ENCODE measurements around the gene ATP8A2. TPM values are rescaled to one million over a fixed set of nuclear protein-coding genes. Genes with fewer than 3 reads are reported as not detected.

The ATP8A2 gene
- total and polyA plus RNA-seq, 11 donors: 0.01 to 0.29 (median 0.05) TPM; not detected in 2

DNA sequence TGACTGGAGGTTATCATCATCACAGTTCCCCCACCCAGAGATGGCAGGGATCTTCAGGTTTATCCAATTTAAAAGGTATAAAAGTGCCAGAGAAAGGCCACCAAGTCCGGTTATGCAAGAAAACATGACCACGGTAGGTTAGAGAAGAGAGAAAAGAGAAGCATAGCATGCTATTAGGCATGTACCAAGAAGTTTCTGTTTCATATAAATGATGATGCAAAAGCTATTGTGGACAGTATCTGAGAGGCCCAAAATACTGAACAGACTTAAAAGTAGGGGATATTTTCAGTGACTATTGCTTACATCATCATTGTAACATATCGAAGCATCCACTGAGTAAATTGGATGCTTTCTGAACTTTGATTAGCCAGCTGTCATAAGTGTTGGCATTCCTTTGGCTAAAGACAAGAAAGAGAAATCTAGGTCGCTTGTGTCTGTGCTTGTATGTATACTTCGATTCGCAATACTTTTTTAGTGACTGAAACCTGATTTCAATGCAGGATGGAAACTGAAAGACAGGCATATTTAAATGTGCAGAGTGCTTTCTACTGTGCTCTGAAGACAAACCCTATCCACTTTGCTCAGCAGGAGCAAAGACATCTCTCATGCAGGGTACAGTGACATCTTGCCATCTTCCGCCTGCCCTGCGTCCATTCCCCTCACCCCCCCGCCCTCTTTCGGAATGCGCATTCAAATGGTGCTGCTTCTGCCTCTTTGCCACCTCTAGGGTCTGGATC lies 499.8 kb downstream of the ATP8A2 start:
- H3K4me1 ChIP-seq: peaks cover 0 to 21% (median 0%) of the 10 kb centered on the region in 12 donors
- DNase-seq (no peak), ATAC-seq (no peak)
- peaks cover 0 to 13% (median 0%) of the 10 kb centered on the region in 9 donors for H3K27me3 ChIP-seq
- no peaks in the 10 kb centered on the region for H3K9me3 ChIP-seq
- no peak overlapping the region for H3K27ac ChIP-seq
- no peaks in the 10 kb centered on the region for H3K36me3 ChIP-seq
- 90 to 97% (median 95%) methylated on average over 11 of the region's 11 CpGs for WGBS, 4 donors
- TF ChIP-seq POLR2A (IDR thresholded peaks at IDR 0.05): no peak
- TF ChIP-seq, protein P1, sequence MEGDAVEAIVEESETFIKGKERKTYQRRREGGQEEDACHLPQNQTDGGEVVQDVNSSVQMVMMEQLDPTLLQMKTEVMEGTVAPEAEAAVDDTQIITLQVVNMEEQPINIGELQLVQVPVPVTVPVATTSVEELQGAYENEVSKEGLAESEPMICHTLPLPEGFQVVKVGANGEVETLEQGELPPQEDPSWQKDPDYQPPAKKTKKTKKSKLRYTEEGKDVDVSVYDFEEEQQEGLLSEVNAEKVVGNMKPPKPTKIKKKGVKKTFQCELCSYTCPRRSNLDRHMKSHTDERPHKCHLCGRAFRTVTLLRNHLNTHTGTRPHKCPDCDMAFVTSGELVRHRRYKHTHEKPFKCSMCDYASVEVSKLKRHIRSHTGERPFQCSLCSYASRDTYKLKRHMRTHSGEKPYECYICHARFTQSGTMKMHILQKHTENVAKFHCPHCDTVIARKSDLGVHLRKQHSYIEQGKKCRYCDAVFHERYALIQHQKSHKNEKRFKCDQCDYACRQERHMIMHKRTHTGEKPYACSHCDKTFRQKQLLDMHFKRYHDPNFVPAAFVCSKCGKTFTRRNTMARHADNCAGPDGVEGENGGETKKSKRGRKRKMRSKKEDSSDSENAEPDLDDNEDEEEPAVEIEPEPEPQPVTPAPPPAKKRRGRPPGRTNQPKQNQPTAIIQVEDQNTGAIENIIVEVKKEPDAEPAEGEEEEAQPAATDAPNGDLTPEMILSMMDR (IDR thresholded peaks at IDR 0.05): no peak
- no peak overlapping the region for H3K4me3 ChIP-seq
- intact Hi-C loops (cut with DNase I): no loop called here

- intact Hi-C loops (cut with DNase I): no loop called here
- Histone ChIP-seq H3K27ac (no peak overlapping the region), H3K9me3 (no peaks in the 10 kb centered on the region), H3K4me3 (no peak overlapping the region), H3K27me3 (peaks cover 0 to 9% (median 0%) of the 10 kb centered on the region in 9 donors), H3K36me3 (no peaks in the 10 kb centered on the region), H3K4me1 (peaks cover 0 to 21% (median 0%) of the 10 kb centered on the region in 12 donors)
- DNase-seq (no peak), ATAC-seq (peak in 2 of 4 donors; percentile 42 to 52)
- no peak for TF ChIP-seq POLR2A (IDR thresholded peaks at IDR 0.05)
- TF ChIP-seq, protein P1 (IDR thresholded peaks at IDR 0.05): no peak
- 41 to 48% (median 42%) methylated on average over 7 of the region's 7 CpGs for WGBS, 4 donors
These were observed 500.9 kb downstream of the ATP8A2 start for GRCh38 chr13:25872481-25873241.

DNA sequence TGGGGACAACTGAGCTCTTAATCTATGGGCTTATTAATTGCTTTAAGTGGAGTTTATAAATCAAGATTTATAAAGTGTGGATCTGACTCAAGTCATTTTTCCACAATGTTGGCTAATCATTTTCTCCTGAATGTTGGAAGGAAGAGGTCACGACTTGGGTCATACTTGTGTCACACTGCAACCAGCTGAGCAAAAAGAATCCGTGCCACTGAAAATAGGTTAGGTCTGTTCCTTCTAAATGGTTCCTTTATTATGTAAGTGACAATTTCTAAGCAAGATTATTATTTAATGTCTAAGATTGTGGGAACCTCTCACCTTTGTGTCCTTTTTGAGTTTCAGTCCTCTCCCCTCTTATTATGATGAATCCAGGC lies 501.5 kb downstream of the ATP8A2 start:
- intact Hi-C loops (cut with DNase I): no loop called here
- ATAC-seq (no peak), DNase-seq (no peak)
- 23 to 52% (median 45%) methylated on average over 2 of the region's 2 CpGs for WGBS, 4 donors
- Histone ChIP-seq H3K27ac (no peak overlapping the region), H3K9me3 (no peaks in the 10 kb centered on the region), H3K4me3 (no peak overlapping the region), H3K27me3 (peaks cover 0 to 9% (median 0%) of the 10 kb centered on the region in 9 donors), H3K4me1 (peaks cover 0 to 21% (median 0%) of the 10 kb centered on the region in 12 donors), H3K36me3 (no peaks in the 10 kb centered on the region)
- TF ChIP-seq, protein P1 (IDR thresholded peaks at IDR 0.05): no peak
- no peak for TF ChIP-seq POLR2A (IDR thresholded peaks at IDR 0.05)

DNA sequence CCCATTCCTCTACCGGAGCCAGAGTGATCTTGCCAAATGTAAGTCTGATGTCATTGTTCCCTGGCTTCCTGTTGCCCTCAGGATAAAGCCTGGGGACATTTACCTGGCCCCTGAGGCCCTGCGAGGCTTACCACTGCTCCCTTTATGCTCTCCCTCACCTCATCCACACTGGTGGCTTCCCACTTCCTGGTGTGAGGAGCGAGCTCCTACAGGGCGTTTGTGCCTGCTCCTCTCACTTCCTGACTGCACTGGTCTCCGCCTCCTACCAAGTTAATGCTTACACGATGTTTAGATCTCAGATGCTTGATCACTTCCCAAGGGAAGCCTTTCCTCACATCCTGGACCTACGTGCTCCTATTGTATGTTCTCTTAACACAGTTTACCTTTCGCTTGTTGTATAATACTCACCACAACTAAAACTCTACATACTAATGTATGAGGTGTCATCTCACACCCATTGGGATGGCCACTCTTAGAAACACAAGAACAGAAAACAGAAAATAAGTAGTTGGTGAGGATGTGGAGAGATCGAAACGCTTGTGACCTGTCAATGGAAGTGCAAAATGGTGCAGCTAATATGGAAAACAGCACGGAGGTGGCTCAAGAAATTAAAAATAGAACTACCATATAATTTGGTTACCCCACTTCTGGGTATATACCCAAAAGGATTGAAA lies 502.4 kb downstream of the ATP8A2 start:
- intact Hi-C loops (cut with DNase I): no loop called here
- Histone ChIP-seq H3K4me1 (peaks cover 0 to 21% (median 0%) of the 10 kb centered on the region in 12 donors), H3K27ac (no peak overlapping the region), H3K9me3 (no peaks in the 10 kb centered on the region), H3K27me3 (peaks cover 0 to 9% (median 0%) of the 10 kb centered on the region in 9 donors), H3K4me3 (no peak overlapping the region), H3K36me3 (no peaks in the 10 kb centered on the region)
- 76 to 83% (median 77%) methylated on average over 11 of the region's 11 CpGs for WGBS, 4 donors
- TF ChIP-seq POLR2A (IDR thresholded peaks at IDR 0.05): no peak
- TF ChIP-seq, protein P1 (IDR thresholded peaks at IDR 0.05): no peak
- ATAC-seq (no peak), DNase-seq (no peak)

All from heart left ventricle (tissue), 16 donors.